Dedifferentiated amniotic fluid mesenchymal stem cell (primary cell): ENCODE measurements around the gene TBC1D10B.
A peak's percentile ranks its signal among the peaks of the same experiment; 100 is the strongest.

Experiments
- DNase-seq: peaks from one replicate; pipeline ENCODE4 v3.0.0-alpha.2; 2016; ENCODE audit errors: extremely low spot score

Gene TBC1D10B

DNA sequence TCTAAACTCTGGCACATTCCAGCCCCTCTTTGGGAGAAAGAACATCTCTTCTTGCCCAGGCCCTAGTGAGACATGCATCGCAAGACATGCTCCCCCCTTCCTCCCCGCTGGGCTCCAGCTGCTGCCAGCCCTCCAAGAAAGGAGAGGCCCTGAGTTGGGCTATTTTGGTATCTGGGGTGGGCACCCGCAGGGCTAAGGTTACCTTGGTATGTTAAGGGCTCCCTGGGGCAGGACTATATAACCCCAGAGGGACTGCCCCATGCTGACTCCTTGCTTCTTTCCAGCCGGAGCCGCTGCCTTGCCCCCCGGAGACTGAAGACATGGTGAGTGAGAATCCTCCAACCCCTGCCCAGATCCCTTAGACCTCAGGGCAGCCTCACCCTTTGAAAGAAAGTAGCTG, 4.2 kb upstream of the TBC1D10B start, which contains the start of gene MYL11:
Gene MYL11, plus strand, starts transcription at position 265 of the 400 bp plus-strand sequence. Its CDS starts 56 bp downstream, at position 321.
- no peak for DNase-seq

- DNase-seq: no peak
Observed at GRCh38 chr16:30372725-30373124, 2.4 kb upstream of the TBC1D10B start.

- no peak for DNase-seq
Observed at GRCh38 chr16:30372038-30372712, 1.9 kb upstream of the TBC1D10B start.

- DNase-seq: no peak
Observed at GRCh38 chr16:30371248-30371816, 1.0 kb upstream of the TBC1D10B start.

DNA sequence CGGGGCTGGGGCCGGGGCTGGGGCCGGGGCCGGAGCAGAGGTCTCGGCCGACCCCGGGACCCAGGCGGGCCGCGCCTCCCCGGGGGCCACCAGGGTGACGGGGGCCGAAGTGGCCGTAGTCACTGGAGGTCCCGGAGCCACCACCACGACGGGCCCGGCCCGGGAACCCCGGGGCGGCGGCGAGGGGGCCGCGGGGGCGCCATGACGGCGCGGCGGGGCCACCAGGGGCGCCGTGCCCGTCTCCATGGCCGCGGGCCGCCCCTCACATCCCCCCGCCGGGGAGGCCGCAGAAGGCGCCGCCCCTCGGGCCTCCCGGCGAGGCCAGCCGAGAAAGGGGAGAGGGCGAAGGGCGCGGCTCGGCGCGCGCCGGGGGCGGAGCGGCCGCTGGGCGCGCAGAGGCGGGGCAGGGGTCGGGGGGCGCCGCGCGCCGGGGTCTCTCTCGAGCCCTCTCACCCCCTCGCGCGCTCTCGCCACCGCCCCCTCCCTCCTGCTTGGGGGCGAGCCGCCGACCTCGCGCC, 297 bp downstream of the TBC1D10B start:
- DNase-seq: no peak

- DNase-seq: no peak
Observed at GRCh38 chr16:30369091-30369937, 980 bp downstream of the TBC1D10B start.

- DNase-seq: no peak
Observed at GRCh38 chr16:30368792-30369090, 1.6 kb downstream of the TBC1D10B start.

- peak; percentile 19 for DNase-seq
Observed at GRCh38 chr16:30368122-30368791, 2.0 kb downstream of the TBC1D10B start.

GRCh38 chr16:30367349-30368009, 2.8 kb downstream of the TBC1D10B start:
- no peak for DNase-seq

- DNase-seq: no peak
Observed at GRCh38 chr16:30366511-30366910, 3.8 kb downstream of the TBC1D10B start.

DNA sequence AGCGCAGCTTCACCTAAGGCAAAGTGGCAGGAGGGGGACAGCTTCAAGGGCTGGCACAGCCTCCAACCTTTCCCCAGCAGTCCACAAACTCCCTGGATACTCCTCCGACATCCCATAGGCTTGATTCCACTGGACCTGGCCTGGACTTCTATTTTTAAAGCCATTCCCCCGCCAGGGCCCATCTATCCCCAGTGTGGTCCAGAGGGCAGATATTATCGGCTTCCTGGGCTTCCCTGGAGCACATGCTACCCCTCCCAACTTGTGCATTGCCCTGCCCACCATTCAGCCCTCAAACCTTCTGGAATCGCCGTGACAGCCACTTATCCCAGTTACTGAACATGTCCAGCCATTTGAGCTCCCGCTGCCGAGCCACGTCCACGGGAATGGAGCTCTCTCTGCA, 5.1 kb downstream of the TBC1D10B start:
- no peak for DNase-seq

DNA sequence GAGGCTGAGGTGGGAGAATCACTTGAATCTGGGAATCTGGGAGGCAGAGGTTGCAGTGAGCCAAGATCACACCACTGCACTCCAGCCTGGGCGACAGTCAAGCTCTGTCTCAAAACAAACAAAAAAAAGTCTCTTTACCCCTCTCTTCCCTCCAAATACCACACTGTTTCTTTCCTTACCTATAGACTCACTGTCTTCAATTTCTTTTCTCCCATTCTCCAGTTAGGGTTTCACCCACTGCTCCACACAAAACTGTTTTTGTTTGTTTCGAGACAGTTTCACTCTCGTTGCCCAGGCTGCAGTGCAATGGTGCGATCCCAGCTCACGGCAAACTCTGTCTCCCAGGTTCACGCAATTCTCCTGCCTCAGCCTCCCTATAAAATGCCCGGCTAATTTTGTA, 9.1 kb downstream of the TBC1D10B start:
- DNase-seq: no peak

DNA sequence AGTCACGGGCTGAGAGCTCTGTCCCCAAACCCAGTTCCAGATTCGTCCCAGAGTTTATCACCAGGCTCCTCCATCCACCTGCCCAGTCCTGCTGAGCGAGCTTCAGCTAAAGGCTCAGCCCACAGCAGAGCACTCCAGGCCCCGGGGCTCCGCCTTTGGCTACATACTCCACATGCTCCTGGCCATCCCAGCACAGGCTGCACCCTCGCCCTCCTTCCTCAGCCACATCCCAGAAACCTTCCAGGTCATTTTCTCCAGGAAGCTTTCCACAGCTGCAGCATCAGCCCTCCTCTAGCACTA, 10.5 kb downstream of the TBC1D10B start:
- DNase-seq: no peak

GRCh38 chr16:30358990-30359870, 11.1 kb downstream of the TBC1D10B start:
- no peak for DNase-seq

DNA sequence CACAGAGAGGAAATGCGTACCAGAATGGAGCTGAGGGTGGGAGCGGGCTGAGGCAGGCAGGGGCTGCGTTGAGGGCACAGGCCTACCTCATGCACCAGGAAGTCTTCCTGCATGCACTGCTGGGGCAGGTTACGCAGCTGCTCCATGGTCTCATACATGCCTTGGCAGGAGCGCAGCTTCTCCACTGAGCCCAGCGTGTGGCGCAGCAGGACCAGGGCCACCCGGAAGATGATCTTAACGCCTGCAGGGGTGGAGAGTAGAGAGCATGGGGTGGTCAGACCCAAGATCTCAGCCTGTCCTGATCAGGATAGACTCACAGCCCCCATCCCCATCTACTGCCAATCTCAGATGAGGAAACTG, 11.7 kb downstream of the TBC1D10B start:
- no peak for DNase-seq

DNA sequence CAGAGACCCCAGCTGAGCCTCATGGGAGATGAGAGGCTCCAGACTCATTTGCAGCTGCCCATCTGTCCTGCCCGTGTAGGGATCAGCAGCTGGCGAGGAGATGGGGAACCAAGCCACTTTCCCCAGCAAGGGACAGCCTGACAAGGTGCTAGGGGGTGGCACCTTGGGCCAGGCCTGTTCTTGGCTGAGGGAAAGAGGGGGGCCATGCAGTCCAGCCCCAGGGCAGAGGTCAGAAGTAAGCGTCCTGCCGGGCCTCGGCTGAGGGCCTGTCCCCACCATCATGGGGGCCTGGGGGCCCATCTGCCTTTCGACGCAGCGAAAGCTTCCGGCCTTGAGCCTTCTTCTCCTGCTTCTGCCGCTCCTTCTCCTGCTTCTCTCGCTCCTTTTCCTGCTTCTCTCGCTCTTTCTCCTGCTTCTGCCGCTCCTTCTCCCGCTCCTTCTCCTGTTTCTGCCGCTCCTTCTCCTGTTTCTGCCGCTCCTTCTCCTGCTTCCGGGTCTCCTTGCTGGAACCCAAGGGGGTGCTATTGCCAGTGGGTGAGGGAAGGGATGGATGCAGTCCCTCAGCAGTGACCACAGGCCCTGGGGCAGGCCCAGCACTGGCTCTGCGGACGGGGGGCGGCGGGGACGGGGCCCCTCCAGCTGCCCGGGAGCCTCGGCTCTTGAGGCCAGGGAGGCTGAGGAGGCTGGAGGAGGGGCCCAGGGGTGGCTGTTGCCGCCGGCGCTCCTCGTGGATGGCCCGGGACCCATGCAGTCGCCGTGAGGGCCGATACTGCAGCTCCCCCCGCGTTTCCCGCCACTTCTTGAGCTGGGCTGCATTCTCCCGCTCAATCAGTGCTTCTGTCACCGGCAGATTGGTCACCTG, 12.3 kb downstream of the TBC1D10B start:
- no peak for DNase-seq

DNA sequence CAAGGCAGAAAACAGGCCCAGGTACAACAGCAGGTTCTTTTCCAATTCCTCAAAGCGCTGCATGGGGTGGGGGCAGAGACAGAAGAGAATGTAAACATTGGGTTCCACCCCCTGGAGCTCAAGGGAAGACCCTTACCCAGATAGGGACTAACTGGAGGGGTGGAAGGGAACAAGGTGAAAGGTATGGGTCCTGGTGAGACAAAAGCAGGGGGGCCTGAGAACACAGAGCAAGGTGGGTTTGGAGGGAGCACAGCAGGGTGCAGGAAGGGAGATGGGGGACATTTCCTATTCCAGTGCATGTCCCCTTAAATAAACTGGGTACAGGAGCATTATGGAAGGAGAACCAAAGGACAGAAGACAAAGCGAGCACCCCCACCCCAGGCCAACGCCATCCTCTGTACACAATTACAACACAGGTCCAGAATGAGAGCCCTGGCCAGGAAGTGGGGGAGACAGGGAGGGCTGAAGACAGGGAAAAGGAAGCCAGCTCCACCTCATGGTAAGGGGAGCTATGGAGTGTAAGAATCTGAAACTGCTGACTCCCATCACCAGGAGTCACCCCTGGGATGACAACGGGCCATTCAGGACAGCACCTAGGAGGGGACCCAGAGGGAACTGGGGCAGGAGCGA, 13.1 kb downstream of the TBC1D10B start:
- no peak for DNase-seq

GRCh38 chr16:30356401-30357084, 13.8 kb downstream of the TBC1D10B start:
- DNase-seq: no peak

DNA sequence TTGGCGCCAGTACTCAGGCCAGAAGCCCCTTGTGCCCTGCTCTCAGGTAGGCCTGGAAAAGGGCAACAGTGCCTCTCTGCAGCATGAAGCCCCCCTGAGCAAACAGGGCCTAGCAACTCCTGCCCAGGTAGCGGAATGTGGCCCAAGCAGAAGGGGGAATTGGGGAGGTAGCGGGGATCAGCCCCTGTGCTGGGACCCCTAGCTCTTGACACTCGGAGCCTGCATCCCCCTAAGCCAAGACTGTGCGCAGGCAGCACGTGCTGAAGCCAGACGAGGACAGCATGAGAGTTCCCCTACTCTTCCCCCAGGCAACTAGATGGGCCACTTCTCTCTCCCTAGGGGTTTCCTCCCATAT, 14.4 kb downstream of the TBC1D10B start:
- DNase-seq: no peak
